Transverse colon (tissue), 4 donors: ENCODE measurements around the gene SRRT. TPM values are rescaled to one million over a fixed set of nuclear protein-coding genes. Genes with fewer than 3 reads are reported as not detected.

Source experiments
- DNase-seq: peaks from one replicate; pipeline ENCODE4 v3.0.0-alpha.2; 2019
- H3K27ac ChIP-seq, 4 donors: fragments of 200-600 bp; sonication (generic); 2 replicates each; pipeline ENCODE4 v1.5.1; 2016 to 2018; ENCODE audit warnings: inconsistent platforms in 4 of 4
- H3K27me3 ChIP-seq: fragments of 200-600 bp; sonication (generic); 2 replicates; pipeline ENCODE4 v1.5.1; 2017; ENCODE audit warnings: inconsistent platforms
- H3K36me3 ChIP-seq, 4 donors: fragments of 200-600 bp; sonication (generic); 2 replicates each; pipeline ENCODE4 v1.5.1; 2017 to 2019; ENCODE audit warnings: inconsistent platforms in 4 of 4
- H3K4me1 ChIP-seq, 4 donors: fragments of 200-600 bp; sonication (generic); 2 replicates each; pipeline ENCODE4 v1.5.1; 2017 to 2020; ENCODE audit warnings: inconsistent platforms in 4 of 4
- H3K4me3 ChIP-seq, 4 donors: fragments of 200-600 bp; sonication (generic); 1 replicate in 1 of 4; 2 replicates in 3 of 4; pipeline versions ENCODE4 v1.5.1 to v1.6.1; 2017 to 2019; ENCODE audit warnings: inconsistent platforms in 4 of 4
- H3K9me3 ChIP-seq, 2 donors: fragments of 200-600 bp; sonication (generic); 2 replicates each; pipeline ENCODE4 v1.5.1; 2017 to 2019; ENCODE audit warnings: inconsistent platforms in 2 of 2
- EP300 ChIP-seq: sonication (generic); formaldehyde crosslinking; IDR thresholded peaks from one replicate; pipeline ENCODE4 v1.6.1; 2017; ENCODE audit warnings: antibody characterized with exemption, low read depth
- POLR2A ChIP-seq: fragments of 450-650 bp; IDR thresholded peaks from one replicate; pipeline ENCODE4 v1.6.1; 2016; ENCODE audit warnings: antibody characterized with exemption, mild to moderate bottlenecking, moderate library complexity
- POLR2AphosphoS5 ChIP-seq, 3 donors: sonication (generic); formaldehyde crosslinking; IDR thresholded peaks; one replicate each; pipeline ENCODE4 v1.6.1; 2016; ENCODE audit warnings: antibody characterized with exemption in 3 of 3
- WGBS, 2 donors: methylation state at CpG; one replicate each; pipeline ENCODE4 v1.1.5; 2018; ENCODE audit warnings: low coverage in 1 of 2; 5-methylcytosine and 5-hydroxymethylcytosine counted together
- in situ Hi-C, 4 donors: fragments of 200-750 bp; cut with MboI; loops; one replicate each; pipeline versions ENCODE4 v1.15.0 to v1.15.1; 2017; ENCODE audit warnings: low sequenced_read_pairs in 3 of 4, low pct_ligation_motif_present in 1 of 4, low pct_unique_long_range_greater_than_20kb in 1 of 4
- intact Hi-C: fragments of 100-400 bp; cut with DNase I; formaldehyde crosslinking; loops from one replicate; pipeline ENCODE4 v1.15.1; 2023; ENCODE audit warnings: low total_unique reads
- total RNA-seq, 4 donors: library from RNA; depleted of rRNA; stranded (reverse); fragments of >200 nt; gene quantifications; one replicate each; pipeline ENCODE4 v1.1.0, GENCODE V29; 2016
- TF ChIP-seq, protein P1 (sequence below), 5 experiments: fragments of 200-600 bp in 3 of 5; fragments of 450-650 bp in 2 of 5; sonication (generic) in 3 of 5; IDR thresholded peaks; 1 replicate in 2 of 5; 2 replicates in 3 of 5; pipeline ENCODE4 v1.5.1; 2016 to 2017; ENCODE audit warnings: antibody characterized with exemption in 5 of 5, inconsistent platforms in 3 of 5, mild to moderate bottlenecking in 2 of 5, moderate library complexity in 1 of 5

The SRRT gene
- total RNA-seq, 4 donors from 2014 or later, result 64.6 to 217 (median 103) TPM

DNA sequence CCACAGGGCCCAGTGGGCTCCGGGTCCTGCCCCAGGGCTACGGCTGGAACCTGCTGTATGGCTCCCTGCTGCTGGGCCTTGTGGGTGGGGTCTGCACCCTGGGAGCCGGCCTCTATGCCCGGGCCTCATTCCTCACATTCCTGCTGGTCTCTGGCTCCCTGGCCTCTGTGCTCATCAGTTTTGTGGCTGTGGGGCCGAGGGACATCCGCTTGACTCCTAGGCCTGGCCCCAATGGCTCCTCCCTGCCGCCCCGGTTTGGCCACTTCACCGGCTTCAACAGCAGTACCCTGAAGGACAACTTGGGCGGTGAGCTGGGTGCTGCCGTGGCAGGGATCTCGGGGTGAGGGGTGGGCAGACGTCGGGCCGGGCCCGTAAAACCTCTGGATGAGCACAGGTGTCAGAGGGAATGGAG is 18.0 kb upstream of the SRRT start:
- H3K36me3 ChIP-seq, result no peaks in the 10 kb centered on the region
- H3K4me3 ChIP-seq, result no peak overlapping the region
- in situ Hi-C loops, result loop anchor here in 3 of 4 donors (5.0 to 25.0 kb wide), 3 partner anchors 62 to 155 kb away; partner anchors contain the start of genes EPO (in 1 of the 3) and POP7 (in 1 of the 3)
- no peak for TF ChIP-seq EP300
- 96% methylated on average over 16 of the region's 16 CpGs; no CpG with 5 or more reads in 1 of the 2 donors for WGBS, 2 donors
- no peaks in the 10 kb centered on the region for H3K9me3 ChIP-seq
- H3K4me1 ChIP-seq, result peaks cover 0 to 16% (median 12%) of the 10 kb centered on the region in 4 donors
- DNase-seq, result no peak
- intact Hi-C loops, result loop anchor here (10.0 kb wide), 1 partner anchor 152 kb away; the partner anchor contains the start of gene POP7
- no peak overlapping the region for H3K27ac ChIP-seq
- no peaks in the 10 kb centered on the region for H3K27me3 ChIP-seq

DNA sequence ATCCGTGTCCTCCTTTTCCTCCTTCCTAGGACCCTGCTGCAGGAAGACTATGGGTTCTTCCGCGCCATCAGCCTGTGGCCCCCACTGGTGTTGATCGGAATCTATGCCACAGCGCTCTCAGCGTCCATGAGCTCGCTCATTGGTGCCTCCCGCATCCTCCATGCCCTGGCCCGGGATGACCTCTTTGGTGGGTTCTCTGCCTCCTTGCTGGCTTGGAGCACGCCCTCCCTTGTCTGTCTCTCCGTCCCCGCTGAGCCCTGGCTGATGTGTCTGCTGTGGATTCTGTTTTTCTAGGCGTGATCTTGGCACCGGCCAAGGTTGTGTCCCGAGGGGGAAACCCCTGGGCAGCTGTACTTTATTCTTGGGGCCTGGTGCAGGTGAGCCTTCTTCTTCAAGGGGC is 15.0 kb upstream of the SRRT start:
- intact Hi-C loops, result loop anchor here (10.0 kb wide), 1 partner anchor 155 kb away; the partner anchor contains the start of gene POP7
- in situ Hi-C loops, result loop anchor here in 3 of 4 donors (5.0 to 25.0 kb wide), 3 partner anchors 65 to 158 kb away; partner anchors contain the start of genes EPO (in 1 of the 3) and POP7 (in 1 of the 3)
- WGBS, 2 donors, result 82 to 89% methylated on average over 5 to 15 of the region's 15 CpGs

DNA sequence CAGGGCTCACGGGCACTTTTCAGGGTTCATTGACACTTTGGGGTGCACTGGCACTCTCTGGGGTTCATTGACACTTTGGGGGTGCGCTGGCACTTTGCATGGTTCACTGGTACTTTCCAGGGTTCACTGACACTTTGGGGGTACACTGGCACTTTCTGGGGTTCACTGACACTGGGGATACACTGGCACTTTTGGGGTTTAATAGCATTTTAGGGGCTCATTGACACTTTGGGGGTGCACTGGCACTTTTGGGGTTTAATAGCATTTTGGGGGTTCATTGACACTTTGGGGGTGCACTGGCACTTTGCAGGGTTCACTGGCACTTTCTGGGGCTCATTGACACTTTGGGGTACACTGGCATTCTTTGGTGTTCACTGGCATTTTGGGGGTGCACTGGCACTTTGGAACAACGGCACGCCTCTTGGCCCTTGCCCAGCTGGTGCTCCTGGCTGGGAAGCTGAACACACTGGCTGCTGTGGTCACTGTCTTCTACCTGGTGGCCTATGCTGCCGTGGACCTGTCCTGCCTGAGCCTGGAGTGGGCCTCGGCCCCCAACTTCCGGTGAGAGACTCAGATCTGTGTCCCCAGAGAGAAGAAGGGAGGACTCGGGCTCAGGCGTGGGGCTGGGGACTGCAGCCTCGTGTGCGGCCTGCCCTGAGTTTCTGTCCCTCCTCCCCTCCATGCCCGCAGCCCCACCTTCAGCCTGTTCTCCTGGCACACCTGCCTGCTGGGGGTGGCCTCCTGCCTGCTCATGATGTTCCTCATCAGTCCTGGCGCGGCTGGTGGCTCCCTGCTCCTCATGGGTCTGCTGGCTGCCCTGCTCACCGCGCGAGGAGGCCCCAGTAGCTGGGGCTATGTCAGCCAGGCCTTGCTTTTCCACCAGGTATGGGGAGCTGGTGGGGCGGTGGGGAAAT is 13.9 kb upstream of the SRRT start:
- Histone ChIP-seq H3K9me3 (no peaks in the 10 kb centered on the region), H3K27me3 (no peaks in the 10 kb centered on the region), H3K27ac (no peak overlapping the region), H3K4me1 (peaks cover 0 to 10% (median 4%) of the 10 kb centered on the region in 4 donors), H3K4me3 (no peak overlapping the region), H3K36me3 (no peaks in the 10 kb centered on the region)
- WGBS, 2 donors, result 89 to 95% methylated on average over 4 to 18 of the region's 18 CpGs
- in situ Hi-C loops, result loop anchor here in 1 of 4 donors (25.0 kb wide), 1 partner anchor 149 kb away; the partner anchor contains the start of genes EPO and POP7
- DNase-seq, result no peak
- no peak for TF ChIP-seq POLR2A
- TF ChIP-seq POLR2AphosphoS5 (IDR thresholded peaks at IDR 0.05), result no peak
- TF ChIP-seq, protein P1, sequence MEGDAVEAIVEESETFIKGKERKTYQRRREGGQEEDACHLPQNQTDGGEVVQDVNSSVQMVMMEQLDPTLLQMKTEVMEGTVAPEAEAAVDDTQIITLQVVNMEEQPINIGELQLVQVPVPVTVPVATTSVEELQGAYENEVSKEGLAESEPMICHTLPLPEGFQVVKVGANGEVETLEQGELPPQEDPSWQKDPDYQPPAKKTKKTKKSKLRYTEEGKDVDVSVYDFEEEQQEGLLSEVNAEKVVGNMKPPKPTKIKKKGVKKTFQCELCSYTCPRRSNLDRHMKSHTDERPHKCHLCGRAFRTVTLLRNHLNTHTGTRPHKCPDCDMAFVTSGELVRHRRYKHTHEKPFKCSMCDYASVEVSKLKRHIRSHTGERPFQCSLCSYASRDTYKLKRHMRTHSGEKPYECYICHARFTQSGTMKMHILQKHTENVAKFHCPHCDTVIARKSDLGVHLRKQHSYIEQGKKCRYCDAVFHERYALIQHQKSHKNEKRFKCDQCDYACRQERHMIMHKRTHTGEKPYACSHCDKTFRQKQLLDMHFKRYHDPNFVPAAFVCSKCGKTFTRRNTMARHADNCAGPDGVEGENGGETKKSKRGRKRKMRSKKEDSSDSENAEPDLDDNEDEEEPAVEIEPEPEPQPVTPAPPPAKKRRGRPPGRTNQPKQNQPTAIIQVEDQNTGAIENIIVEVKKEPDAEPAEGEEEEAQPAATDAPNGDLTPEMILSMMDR (IDR thresholded peaks at IDR 0.05), result no peak
- TF ChIP-seq EP300, result no peak
- intact Hi-C loops, result no loop called here

More for the DNA sequence above, 15.0 kb upstream of the SRRT start:
- Histone ChIP-seq H3K4me1 (peaks cover 0 to 4% (median 0%) of the 10 kb centered on the region in 4 donors), H3K27me3 (no peaks in the 10 kb centered on the region), H3K4me3 (no peak overlapping the region), H3K36me3 (no peaks in the 10 kb centered on the region), H3K9me3 (no peaks in the 10 kb centered on the region), H3K27ac (no peak overlapping the region)
- TF ChIP-seq POLR2A (no peak), EP300 (no peak)
- DNase-seq, result no peak

DNA sequence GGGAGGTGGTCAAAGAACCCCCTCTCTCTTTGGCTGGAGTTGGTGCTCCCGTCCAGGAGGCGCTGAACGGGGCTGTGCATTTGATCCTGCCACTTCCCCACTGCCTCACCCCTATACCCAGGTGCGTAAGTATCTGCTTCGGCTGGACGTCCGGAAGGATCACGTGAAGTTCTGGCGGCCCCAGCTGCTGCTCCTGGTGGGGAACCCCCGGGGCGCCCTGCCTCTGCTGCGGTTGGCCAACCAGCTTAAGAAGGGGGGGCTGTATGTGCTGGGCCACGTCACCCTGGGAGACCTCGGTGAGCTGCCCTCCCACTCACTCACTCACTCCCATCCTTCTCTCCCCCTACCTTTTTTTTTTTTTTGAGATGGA is 13.3 kb upstream of the SRRT start:
- in situ Hi-C loops, result loop anchor here in 1 of 4 donors (25.0 kb wide), 1 partner anchor 149 kb away; the partner anchor contains the start of genes EPO and POP7

More for the DNA sequence above, 13.3 kb upstream of the SRRT start:
- no peak overlapping the region for H3K27ac ChIP-seq
- no peaks in the 10 kb centered on the region for H3K27me3 ChIP-seq
- no peaks in the 10 kb centered on the region for H3K9me3 ChIP-seq
- WGBS, 2 donors, result 96% methylated on average over 13 of the region's 14 CpGs; no CpG with 5 or more reads in 1 of the 2 donors
- intact Hi-C loops, result no loop called here
- no peak for DNase-seq
- H3K36me3 ChIP-seq, result no peaks in the 10 kb centered on the region
- TF ChIP-seq POLR2A (no peak), EP300 (no peak), POLR2AphosphoS5 (IDR thresholded peaks at IDR 0.05) (no peak)
- TF ChIP-seq, protein P1 (IDR thresholded peaks at IDR 0.05), result no peak
- H3K4me3 ChIP-seq, result no peak overlapping the region
- H3K4me1 ChIP-seq, result peaks cover 4 to 17% (median 11%) of the 10 kb centered on the region in 4 donors
